ENCODE measurements around the gene TBC1D25. TPM values are rescaled to one million over a fixed set of nuclear protein-coding genes. Genes with fewer than 3 reads are reported as not detected.

TBC1D25 gene, protein sequence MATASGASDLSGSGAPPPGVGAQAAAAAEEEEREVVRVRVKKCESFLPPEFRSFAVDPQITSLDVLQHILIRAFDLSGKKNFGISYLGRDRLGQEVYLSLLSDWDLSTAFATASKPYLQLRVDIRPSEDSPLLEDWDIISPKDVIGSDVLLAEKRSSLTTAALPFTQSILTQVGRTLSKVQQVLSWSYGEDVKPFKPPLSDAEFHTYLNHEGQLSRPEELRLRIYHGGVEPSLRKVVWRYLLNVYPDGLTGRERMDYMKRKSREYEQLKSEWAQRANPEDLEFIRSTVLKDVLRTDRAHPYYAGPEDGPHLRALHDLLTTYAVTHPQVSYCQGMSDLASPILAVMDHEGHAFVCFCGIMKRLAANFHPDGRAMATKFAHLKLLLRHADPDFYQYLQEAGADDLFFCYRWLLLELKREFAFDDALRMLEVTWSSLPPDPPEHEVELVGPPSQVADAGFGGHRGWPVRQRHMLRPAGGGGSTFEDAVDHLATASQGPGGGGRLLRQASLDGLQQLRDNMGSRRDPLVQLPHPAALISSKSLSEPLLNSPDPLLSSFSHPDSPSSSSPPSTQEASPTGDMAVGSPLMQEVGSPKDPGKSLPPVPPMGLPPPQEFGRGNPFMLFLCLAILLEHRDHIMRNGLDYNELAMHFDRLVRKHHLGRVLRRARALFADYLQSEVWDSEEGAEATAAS
- 10 to 100 TPM; 22.5 to 22.6 TPM for total RNA-seq

DNA sequence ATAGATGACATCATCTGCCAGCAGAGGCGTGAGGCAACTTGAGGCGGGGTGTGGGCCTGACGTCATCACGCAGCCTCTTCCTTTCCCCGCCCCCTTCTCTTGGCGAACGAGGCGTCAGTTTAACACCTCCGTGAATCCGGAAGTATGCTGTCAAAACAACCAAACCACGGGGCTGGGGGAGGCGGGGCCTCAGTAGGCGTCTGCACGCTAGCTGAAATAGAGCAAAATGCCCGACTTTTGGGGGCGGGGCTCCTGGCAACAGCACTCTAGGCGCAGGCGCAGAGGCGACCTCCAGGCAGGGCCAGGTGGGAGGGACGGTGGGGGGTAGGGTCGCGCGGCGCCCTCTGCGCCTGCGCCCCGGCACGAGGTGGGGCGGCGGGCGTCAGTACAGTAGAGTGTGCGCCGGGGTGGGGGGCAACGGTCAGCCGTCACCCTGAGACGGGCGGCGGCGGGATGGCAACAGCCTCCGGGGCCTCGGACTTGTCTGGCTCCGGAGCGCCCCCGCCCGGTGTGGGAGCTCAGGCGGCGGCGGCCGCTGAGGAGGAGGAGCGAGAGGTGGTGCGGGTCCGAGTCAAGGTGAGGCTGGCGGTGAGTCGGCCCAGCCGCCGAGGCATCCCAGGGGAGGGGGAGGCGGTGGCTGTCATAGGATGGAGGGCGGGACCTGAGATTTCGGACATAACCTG is at the start of gene TBC1D25:
TSS of gene TBC1D25 (plus strand) at position 370 of the 683 bp plus-strand sequence. CDS start at position 454, 84 bp downstream.
- Mint-ChIP-seq H3K9me3 (no peaks in the 10 kb centered on the region), H3K4me3 (peak within 1 kb of the TSS; percentile 93), H3K4me1 (peaks cover 17% of the 10 kb centered on the region), H3K27me3 (no peaks in the 10 kb centered on the region), H3K36me3 (peaks cover 4% of the 10 kb centered on the region), H3K27ac (peak within 1 kb of the TSS; percentile 98)
- DNase-seq (peak; percentile 92), ATAC-seq (ENCODE audit: low read depth) (peak; percentile 82)
- POLR2A ChIA-PET, result interaction anchor here (0.9 to 3.8 kb wide), 10 partner anchors 10 to 358 kb away, joined by 3 to 26 read pairs (median 4); partner anchors contain the start of genes EBP, PQBP1, RBM3 and TIMM17B

DNA sequence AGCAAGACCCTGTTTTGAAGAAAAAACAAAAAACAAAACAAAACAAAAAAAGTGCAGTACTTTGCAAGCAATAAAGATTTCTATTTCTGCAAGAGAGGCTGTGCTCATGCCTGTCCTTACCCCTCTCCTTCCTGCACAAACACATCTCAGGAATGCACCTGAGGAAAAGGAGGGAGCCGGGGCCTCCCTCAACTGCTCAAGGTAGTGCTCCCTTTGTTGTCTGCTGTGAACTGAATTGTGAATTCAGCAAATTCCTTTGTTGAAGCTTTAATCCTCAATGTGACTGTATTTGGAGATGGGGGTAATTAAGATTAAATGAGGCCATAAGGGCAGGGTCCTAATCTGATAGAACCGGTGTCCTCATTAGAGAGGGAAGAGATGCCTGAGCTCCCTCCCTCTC is 49.6 kb upstream of the TBC1D25 start:
- H3K36me3 Mint-ChIP-seq, result no peaks in the 10 kb centered on the region
- POLR2A ChIA-PET, result no interaction called here

DNA sequence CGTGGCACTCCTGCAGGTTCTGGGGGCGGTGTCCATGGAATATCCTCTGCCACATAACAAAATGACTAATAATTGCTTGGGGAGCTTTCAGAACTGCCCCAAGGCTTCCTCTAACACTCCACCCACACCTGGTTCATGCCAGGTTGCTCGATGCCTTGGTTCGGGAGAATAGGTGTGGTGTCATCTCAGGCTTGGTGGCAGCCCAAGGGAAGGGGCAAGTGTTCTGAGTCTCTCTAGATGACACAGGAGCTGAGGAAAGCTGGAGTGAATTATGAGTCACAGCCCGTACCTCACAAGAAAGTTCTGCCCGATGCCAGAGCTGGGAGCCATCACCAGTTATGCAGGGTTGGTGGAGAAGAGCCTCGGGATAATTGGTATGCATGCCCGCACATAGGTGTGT is 48.9 kb upstream of the TBC1D25 start:
- DNase-seq (no peak), ATAC-seq (ENCODE audit: low read depth) (no peak)
- H3K9me3 Mint-ChIP-seq, result no peaks in the 10 kb centered on the region
- H3K36me3 Mint-ChIP-seq, result no peaks in the 10 kb centered on the region
- POLR2A ChIA-PET, result no interaction called here
- H3K27ac Mint-ChIP-seq, result no peak overlapping the region
- no peak overlapping the region for H3K4me3 Mint-ChIP-seq
- H3K4me1 Mint-ChIP-seq, result no peaks in the 10 kb centered on the region
- no peaks in the 10 kb centered on the region for H3K27me3 Mint-ChIP-seq

More for the DNA sequence above, 49.6 kb upstream of the TBC1D25 start:
- H3K4me3 Mint-ChIP-seq, result no peak overlapping the region
- no peak overlapping the region for H3K27ac Mint-ChIP-seq
- H3K4me1 Mint-ChIP-seq, result no peaks in the 10 kb centered on the region
- no peak for ATAC-seq (ENCODE audit: low read depth)
- H3K27me3 Mint-ChIP-seq, result no peaks in the 10 kb centered on the region
- DNase-seq, result no peak
- H3K9me3 Mint-ChIP-seq, result no peaks in the 10 kb centered on the region

DNA sequence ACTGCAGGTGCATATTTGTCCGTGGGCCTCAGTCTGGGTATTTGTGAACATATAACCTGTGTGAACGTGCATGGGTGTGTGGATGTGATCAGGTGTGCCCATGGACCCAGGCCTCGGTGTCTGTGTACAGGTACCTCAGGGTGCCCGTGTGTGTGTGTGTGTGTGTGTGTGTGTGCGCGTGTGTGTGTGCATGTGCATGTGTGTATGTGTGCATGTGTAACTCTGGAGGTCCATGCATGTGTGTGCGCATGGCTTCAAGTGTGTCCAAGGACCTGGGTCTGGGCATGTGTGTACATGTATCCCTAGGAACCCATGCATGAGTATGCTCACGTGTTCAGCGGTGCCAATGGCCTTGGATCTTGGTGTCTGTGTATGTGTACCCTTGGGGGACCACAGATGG is 47.7 kb upstream of the TBC1D25 start:
- no peaks in the 10 kb centered on the region for H3K4me1 Mint-ChIP-seq
- H3K9me3 Mint-ChIP-seq, result no peaks in the 10 kb centered on the region
- H3K36me3 Mint-ChIP-seq, result no peaks in the 10 kb centered on the region
- no peaks in the 10 kb centered on the region for H3K27me3 Mint-ChIP-seq
- DNase-seq, result no peak
- no peak overlapping the region for H3K27ac Mint-ChIP-seq
- POLR2A ChIA-PET, result no interaction called here
- no peak for ATAC-seq (ENCODE audit: low read depth)
- H3K4me3 Mint-ChIP-seq, result no peak overlapping the region

DNA sequence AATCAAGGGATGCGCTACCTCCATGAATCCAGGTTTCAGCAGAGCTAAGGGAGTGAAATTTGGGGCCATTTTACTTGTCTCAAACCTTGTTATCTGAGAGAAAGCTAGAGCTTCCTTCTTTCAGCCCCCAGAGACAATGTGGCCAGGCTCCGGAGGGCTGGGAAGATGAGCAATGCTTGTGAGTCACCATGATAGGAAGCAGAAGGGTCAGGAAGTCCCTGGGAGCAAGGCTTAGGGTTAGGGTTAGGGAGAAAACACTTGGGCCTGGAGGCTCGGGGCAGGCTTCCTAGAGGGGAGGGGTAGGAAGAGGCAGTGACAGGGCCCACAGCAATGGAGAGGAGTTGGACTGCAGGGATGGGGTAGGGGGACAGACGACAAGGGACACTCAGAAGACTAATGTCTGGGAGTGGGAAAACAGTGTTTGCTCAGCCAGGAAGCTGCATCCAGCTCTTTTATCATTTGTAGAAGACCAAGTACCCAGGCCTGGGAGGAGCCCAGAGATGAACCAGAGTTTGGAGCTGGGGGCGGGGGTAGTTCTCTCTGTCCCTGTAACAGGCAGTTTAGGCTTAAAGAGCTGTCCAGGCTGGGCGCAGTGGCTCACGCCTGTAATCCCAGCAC is 47.1 kb upstream of the TBC1D25 start:
- H3K27ac Mint-ChIP-seq, result no peak overlapping the region
- ATAC-seq (ENCODE audit: low read depth) (no peak), DNase-seq (no peak)

DNA sequence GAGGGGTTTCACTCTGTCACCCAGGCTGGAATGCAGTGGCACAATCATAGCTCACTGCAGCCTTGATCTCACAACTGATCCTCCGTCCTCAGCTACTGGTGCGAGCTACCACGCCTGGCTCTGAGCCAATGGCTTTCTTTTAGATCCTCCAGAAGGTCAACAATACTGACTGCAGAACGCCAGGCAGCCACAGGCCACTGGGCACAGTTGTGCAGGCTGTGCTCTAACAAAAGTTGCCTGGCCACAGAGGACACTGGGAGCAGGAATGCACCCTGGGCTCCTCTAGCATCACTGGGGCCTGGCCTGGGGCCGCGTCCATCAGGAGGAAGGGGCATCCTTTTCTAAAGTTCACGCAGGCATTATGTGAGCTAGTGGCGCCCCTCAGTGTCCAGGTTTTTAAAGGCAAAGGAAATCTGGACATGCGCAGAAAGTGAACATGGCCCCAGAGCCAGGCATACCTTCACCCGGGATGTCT is 45.6 kb upstream of the TBC1D25 start:
- DNase-seq (no peak), ATAC-seq (ENCODE audit: low read depth) (no peak)
- Mint-ChIP-seq H3K27ac (no peak overlapping the region), H3K36me3 (no peaks in the 10 kb centered on the region), H3K9me3 (no peaks in the 10 kb centered on the region), H3K4me3 (no peak overlapping the region), H3K27me3 (peaks cover 3% of the 10 kb centered on the region), H3K4me1 (peaks cover 4% of the 10 kb centered on the region)
- POLR2A ChIA-PET, result interaction anchor here (0.7 kb wide), 1 partner anchor 244 kb away, joined by 3 read pairs; no protein-coding TSS in a partner anchor

More for the DNA sequence above, 47.1 kb upstream of the TBC1D25 start:
- POLR2A ChIA-PET, result no interaction called here
- H3K27me3 Mint-ChIP-seq, result no peaks in the 10 kb centered on the region
- no peak overlapping the region for H3K4me3 Mint-ChIP-seq
- no peaks in the 10 kb centered on the region for H3K9me3 Mint-ChIP-seq
- no peaks in the 10 kb centered on the region for H3K36me3 Mint-ChIP-seq
- no peaks in the 10 kb centered on the region for H3K4me1 Mint-ChIP-seq

DNA sequence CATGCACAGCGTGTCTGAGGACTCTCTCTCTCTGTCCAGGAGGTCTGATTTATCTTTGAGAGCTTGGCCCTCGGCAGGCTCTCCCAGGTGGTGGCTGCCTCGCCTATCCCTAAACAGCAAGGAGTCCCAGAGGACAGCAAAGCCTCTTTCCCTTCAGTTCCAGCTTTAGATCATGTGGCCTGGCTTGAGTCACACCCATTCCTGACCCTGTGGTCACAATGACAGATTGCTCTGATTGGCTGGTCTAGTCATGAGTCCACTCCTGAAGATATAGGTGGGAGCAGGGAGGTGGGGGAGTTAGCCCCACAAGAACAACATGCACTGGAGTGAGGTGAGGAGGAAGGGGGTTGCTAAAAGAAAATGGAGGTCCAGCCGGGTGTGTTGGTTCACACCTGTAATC is 42.9 kb upstream of the TBC1D25 start:
- ATAC-seq (ENCODE audit: low read depth) (no peak), DNase-seq (no peak)
- no peaks in the 10 kb centered on the region for H3K9me3 Mint-ChIP-seq
- H3K27ac Mint-ChIP-seq, result no peak overlapping the region
- H3K4me3 Mint-ChIP-seq, result no peak overlapping the region
- H3K36me3 Mint-ChIP-seq, result no peaks in the 10 kb centered on the region
- POLR2A ChIA-PET, result interaction anchor here (0.6 kb wide), 1 partner anchor 32 kb away, joined by 3 read pairs; no protein-coding TSS in a partner anchor
- peaks cover 4% of the 10 kb centered on the region for H3K4me1 Mint-ChIP-seq
- peaks cover 3% of the 10 kb centered on the region for H3K27me3 Mint-ChIP-seq

DNA sequence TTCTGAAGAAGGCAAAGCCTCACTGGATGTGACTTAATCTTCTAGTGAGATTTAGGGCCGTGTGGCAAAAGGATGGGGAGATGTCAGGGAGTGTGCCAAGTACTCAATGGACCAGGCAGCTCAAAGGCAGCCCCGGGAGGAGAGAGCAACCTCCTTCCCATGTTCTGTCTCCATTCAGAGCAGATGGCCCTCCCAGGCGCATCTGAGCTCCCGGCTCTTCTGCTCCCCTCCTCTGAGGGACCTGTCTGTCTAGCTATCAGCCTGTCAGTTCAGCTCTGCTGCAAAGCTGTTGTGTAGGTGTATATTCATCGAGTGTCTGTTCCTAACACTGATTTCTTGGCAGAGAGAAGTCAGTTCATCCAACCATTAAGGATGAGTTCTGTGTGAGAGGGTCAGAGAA is 41.6 kb upstream of the TBC1D25 start:
- no peaks in the 10 kb centered on the region for H3K9me3 Mint-ChIP-seq
- peaks cover 3% of the 10 kb centered on the region for H3K27me3 Mint-ChIP-seq
- H3K4me1 Mint-ChIP-seq, result peaks cover 4% of the 10 kb centered on the region
- POLR2A ChIA-PET, result interaction anchor here (1.1 kb wide), 1 partner anchor 23 kb away, joined by 3 read pairs; the partner anchor contains the start of gene EBP
- no peak for ATAC-seq (ENCODE audit: low read depth)
- DNase-seq, result no peak
- no peaks in the 10 kb centered on the region for H3K36me3 Mint-ChIP-seq
- H3K4me3 Mint-ChIP-seq, result no peak overlapping the region
- no peak overlapping the region for H3K27ac Mint-ChIP-seq

DNA sequence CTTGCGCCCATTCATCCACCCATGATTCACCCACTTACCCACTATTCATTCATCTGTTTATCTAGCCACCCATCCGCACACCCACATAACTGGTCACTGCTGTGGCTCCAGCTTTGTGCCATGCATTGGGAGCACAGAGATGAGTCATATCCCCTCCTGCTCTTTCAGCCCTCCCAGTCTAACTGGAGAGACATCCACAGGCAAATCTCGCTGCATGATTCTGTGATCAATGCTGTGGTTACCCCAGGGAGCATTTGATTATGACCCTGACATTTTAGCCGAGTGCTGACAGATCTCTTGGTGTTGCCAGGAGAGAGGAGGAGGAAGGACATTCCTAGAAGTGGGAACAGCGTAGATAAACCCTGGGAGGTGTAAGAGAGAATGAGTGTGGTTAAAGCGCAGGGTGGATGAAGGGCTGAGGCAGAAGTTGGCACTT is 41.1 kb upstream of the TBC1D25 start:
- Mint-ChIP-seq H3K27me3 (peaks cover 3% of the 10 kb centered on the region), H3K4me3 (no peak overlapping the region), H3K27ac (no peak overlapping the region), H3K4me1 (peaks cover 4% of the 10 kb centered on the region), H3K36me3 (no peaks in the 10 kb centered on the region), H3K9me3 (no peaks in the 10 kb centered on the region)
- DNase-seq (no peak), ATAC-seq (ENCODE audit: low read depth) (no peak)
- POLR2A ChIA-PET, result interaction anchor here (1.1 kb wide), 1 partner anchor 23 kb away, joined by 3 read pairs; the partner anchor contains the start of gene EBP

DNA sequence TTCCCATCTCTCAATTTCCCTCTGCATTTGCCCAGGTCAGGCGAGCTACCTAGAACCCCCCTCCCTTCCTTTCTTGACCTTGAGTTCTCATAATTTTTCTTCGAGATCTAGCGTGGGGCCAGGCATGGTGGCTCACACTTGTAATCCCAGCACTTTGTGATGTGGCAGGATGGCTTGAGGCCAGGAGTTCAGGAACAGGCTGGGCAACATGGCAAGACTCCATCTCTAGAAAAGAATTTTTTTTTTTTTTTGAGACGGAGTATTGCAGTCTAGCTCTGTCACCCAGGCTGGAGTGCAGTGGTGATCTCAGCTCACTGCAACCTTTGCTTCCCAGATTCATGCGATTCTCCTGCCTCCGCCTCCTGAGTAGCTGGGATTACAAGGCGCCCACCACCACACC is 35.3 kb upstream of the TBC1D25 start:
- Mint-ChIP-seq H3K27ac (peak overlapping the region; percentile 75), H3K9me3 (no peaks in the 10 kb centered on the region), H3K4me3 (no peak overlapping the region), H3K36me3 (no peaks in the 10 kb centered on the region), H3K4me1 (no peaks in the 10 kb centered on the region), H3K27me3 (no peaks in the 10 kb centered on the region)
- DNase-seq, result no peak
- POLR2A ChIA-PET, result no interaction called here
- ATAC-seq (ENCODE audit: low read depth), result no peak

DNA sequence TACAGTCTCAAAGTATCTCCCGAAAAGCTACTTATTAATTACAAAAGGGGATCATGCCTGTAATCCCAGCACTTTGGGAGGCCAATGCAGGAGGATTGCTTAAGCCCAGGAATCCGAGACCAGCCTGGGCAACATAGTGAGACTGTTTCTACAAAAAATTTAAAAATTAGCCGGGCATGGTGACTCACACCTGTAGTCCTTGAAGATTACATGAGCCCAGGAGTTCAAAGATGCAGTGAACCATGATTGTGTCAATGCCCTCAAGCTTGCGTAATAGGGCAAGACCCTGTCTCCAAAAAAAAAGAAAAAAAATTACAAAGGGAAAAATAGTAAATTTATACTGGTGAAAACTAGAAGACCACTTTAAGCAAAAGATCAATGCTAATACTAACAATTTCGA is 34.0 kb upstream of the TBC1D25 start:
- H3K36me3 Mint-ChIP-seq, result peaks cover 3% of the 10 kb centered on the region

DNA sequence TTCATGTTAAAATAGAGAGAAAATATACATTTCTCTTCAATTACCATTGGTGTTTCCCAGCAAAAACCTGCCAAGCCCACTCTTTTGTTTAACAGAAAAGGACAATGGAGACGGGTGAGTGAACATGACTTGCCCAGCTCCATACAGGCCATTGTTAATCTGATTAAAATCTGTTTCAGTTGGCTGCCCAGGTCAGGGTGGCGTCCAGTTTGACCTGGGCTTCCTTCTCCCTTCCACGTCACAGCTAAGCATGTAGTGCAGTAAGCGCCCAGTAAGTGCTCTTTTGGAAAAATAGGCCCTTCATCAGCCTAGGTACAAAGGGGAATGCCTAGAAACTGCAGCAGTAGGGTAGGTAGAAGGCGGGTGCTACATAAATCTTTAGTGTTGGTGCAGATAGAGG is 32.3 kb upstream of the TBC1D25 start:
- ATAC-seq (ENCODE audit: low read depth) (no peak), DNase-seq (no peak)
- H3K36me3 Mint-ChIP-seq, result peaks cover 7% of the 10 kb centered on the region
- no peak overlapping the region for H3K27ac Mint-ChIP-seq
- no peaks in the 10 kb centered on the region for H3K9me3 Mint-ChIP-seq
- no peak overlapping the region for H3K4me3 Mint-ChIP-seq
- POLR2A ChIA-PET, result interaction anchor here (1.5 kb wide), 1 partner anchor 67 kb away, joined by 4 read pairs; the partner anchor contains the start of gene RBM3
- H3K4me1 Mint-ChIP-seq, result peaks cover 25% of the 10 kb centered on the region
- no peaks in the 10 kb centered on the region for H3K27me3 Mint-ChIP-seq

More for the DNA sequence above, 34.0 kb upstream of the TBC1D25 start:
- H3K27me3 Mint-ChIP-seq, result no peaks in the 10 kb centered on the region
- POLR2A ChIA-PET, result no interaction called here
- peaks cover 11% of the 10 kb centered on the region for H3K4me1 Mint-ChIP-seq
- DNase-seq, result no peak
- ATAC-seq (ENCODE audit: low read depth), result no peak
- H3K4me3 Mint-ChIP-seq, result no peak overlapping the region
- no peaks in the 10 kb centered on the region for H3K9me3 Mint-ChIP-seq
- H3K27ac Mint-ChIP-seq, result no peak overlapping the region
